Lung (tissue), 12 donors: ENCODE measurements around the gene PSRC1. TPM values are rescaled to one million over a fixed set of nuclear protein-coding genes. Genes with fewer than 3 reads are reported as not detected.

Experiments
- ATAC-seq: fragments of 200-7000 bp; cut with Tn5 transposase; one replicate; pipeline ENCODE4 v1.9.1; 2020; ENCODE audit warnings: moderate number of reproducible peaks; ENCODE audit not compliant: insufficient read depth, low FRiP score
- DNase-seq, 3 donors: peaks; one replicate each; pipeline ENCODE4 v3.0.0-alpha.2; 2013 to 2017
- H3K27ac ChIP-seq, 2 donors: one replicate each; pipeline ENCODE4 v1.5.1; 2013; ENCODE audit warnings: mild to moderate bottlenecking in 2 of 2, moderate library complexity in 2 of 2, control low read depth in 1 of 2, inconsistent platforms in 1 of 2, low read depth in 1 of 2, low read length in 1 of 2
- H3K27me3 ChIP-seq, 3 donors: one replicate each; pipeline ENCODE4 v1.5.1; 2013; ENCODE audit warnings: low read length in 2 of 3; ENCODE audit not compliant: control insufficient read depth in 3 of 3, insufficient read depth in 3 of 3
- H3K36me3 ChIP-seq, 4 donors: one replicate each; pipeline ENCODE4 v1.5.1; 2013; ENCODE audit warnings: low read length in 4 of 4, mild to moderate bottlenecking in 1 of 4, moderate library complexity in 1 of 4; ENCODE audit not compliant: control insufficient read depth in 4 of 4, insufficient read depth in 4 of 4
- H3K4me1 ChIP-seq, 5 donors: one replicate each; pipeline ENCODE4 v1.5.1; 2013; ENCODE audit warnings: low read length in 5 of 5, mild to moderate bottlenecking in 2 of 5, moderate library complexity in 1 of 5; ENCODE audit not compliant: control insufficient read depth in 5 of 5, insufficient read depth in 5 of 5
- H3K4me3 ChIP-seq: one replicate; pipeline ENCODE4 v1.5.1; 2013; ENCODE audit warnings: mild to moderate bottlenecking, control low read depth, moderate library complexity
- H3K9ac ChIP-seq, 2 donors: one replicate each; pipeline ENCODE4 v1.5.1; 2013; ENCODE audit warnings: low read length in 2 of 2, control low read depth in 1 of 2; ENCODE audit not compliant: insufficient read depth in 1 of 2
- H3K9me3 ChIP-seq, 4 donors: one replicate each; pipeline ENCODE4 v1.5.1; 2013; ENCODE audit warnings: low read length in 3 of 4, mild to moderate bottlenecking in 1 of 4, moderate library complexity in 1 of 4; ENCODE audit not compliant: control insufficient read depth in 4 of 4, insufficient read depth in 3 of 4
- WGBS, 2 donors: extraction: QIAGEN DNeasy Blood & Tissue Kit; methylation state at CpG; one replicate each; pipeline ENCODE4 v1.1.7; 2013; 5-methylcytosine and 5-hydroxymethylcytosine counted together
- polyA plus RNA-seq, 2 donors: library from polyadenylated mRNA; stranded (reverse); fragments of 200-250 nt; gene quantifications; one replicate each; pipeline ENCODE4 v1.2.1, GENCODE V29; 2013
- total RNA-seq, 2 donors: library from RNA; depleted of rRNA in 1 of 2; stranded (reverse); fragments of >200 nt in 1 of 2; gene quantifications; one replicate each; pipeline ENCODE4 v1.2.1, GENCODE V29; 2014 to 2021
- TF ChIP-seq, protein P1 (sequence below): IDR thresholded peaks from 2 replicates; pipeline ENCODE4 v1.5.1; 2012; ENCODE audit warnings: mild to moderate bottlenecking; ENCODE audit errors: control extremely low read depth, extremely low read depth
- donor health status: control.
- donor health status: control.
- donor health status: Bipolar disorder and iron deficiency.
- donor health status: healthy.
- donor health status: DM: yes; HTN: yes; CAD: no.

PSRC1 gene
- total and polyA plus RNA-seq, 4 donors, result 2.7 to 4.9 (median 4.8) TPM

DNA sequence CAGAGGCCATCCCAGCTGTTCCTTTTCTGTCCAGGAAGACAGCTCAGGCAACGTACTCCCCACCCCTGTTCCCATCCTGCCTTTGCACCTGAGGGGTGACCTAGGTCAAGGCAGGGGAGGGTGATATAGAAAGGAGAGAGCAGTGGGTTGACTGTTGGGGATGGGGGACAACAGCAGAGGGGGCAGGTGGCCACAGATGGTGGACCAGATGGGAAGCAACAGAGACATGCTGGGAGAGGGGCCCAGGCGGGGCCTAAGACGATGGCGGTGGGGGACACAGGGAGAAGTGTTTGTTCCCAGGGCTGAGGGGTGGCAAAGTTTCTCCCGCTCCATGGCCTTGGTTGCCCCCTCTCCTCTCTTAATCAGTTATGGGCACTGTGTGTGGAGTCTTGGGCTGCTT is 27.3 kb downstream of the PSRC1 start:
- H3K27ac ChIP-seq, result no peak overlapping the region
- DNase-seq (no peak), ATAC-seq (no peak)
- H3K36me3 ChIP-seq, result peaks cover 0 to 5% (median under 1%) of the 10 kb centered on the region in 4 donors
- no peaks in the 10 kb centered on the region for H3K27me3 ChIP-seq
- no peaks in the 10 kb centered on the region for H3K9me3 ChIP-seq
- WGBS, 2 donors, result 91 to 96% methylated on average over 5 of the region's 5 CpGs
- H3K4me1 ChIP-seq, result peaks cover 0 to 30% (median 11%) of the 10 kb centered on the region in 5 donors
- H3K9ac ChIP-seq, result no peak overlapping the region
- TF ChIP-seq, protein P1, sequence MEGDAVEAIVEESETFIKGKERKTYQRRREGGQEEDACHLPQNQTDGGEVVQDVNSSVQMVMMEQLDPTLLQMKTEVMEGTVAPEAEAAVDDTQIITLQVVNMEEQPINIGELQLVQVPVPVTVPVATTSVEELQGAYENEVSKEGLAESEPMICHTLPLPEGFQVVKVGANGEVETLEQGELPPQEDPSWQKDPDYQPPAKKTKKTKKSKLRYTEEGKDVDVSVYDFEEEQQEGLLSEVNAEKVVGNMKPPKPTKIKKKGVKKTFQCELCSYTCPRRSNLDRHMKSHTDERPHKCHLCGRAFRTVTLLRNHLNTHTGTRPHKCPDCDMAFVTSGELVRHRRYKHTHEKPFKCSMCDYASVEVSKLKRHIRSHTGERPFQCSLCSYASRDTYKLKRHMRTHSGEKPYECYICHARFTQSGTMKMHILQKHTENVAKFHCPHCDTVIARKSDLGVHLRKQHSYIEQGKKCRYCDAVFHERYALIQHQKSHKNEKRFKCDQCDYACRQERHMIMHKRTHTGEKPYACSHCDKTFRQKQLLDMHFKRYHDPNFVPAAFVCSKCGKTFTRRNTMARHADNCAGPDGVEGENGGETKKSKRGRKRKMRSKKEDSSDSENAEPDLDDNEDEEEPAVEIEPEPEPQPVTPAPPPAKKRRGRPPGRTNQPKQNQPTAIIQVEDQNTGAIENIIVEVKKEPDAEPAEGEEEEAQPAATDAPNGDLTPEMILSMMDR, result no peak
- no peak overlapping the region for H3K4me3 ChIP-seq

DNA sequence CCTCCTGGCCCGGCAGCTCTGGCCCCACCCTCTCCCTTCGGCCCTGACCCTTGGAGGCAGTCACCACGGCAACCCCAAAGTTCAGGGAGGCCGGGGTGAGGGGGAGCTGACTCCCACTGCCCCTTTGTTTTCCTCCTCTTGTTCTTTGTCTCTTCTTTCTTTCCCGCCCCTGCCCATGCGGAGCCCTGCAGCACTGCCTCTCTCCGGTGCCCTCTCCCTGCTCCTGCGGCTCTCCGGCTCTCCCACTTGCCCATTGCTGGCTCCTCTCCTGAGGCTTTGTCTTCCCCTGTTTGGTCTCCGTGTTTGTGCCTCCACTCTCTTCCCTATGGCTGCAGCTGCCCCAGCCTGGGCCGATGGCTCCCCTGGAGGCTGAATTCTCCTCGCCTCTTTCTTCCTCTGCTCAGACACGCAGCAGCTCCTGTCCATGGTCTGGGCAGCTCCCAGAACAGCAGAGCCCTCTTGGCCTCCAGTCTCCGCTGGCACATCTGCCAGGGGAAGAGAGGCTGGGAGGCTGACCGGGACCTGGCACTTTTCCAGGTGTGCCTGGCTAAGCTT is 27.8 kb downstream of the PSRC1 start:
- Histone ChIP-seq H3K27ac (no peak overlapping the region), H3K27me3 (no peaks in the 10 kb centered on the region), H3K36me3 (peaks cover 0 to 5% (median under 1%) of the 10 kb centered on the region in 4 donors), H3K4me3 (no peak overlapping the region), H3K9me3 (no peaks in the 10 kb centered on the region), H3K9ac (no peak overlapping the region), H3K4me1 (peaks cover 0 to 31% (median 13%) of the 10 kb centered on the region in 5 donors)
- TF ChIP-seq, protein P1, result no peak
- no peak for ATAC-seq
- no peak for DNase-seq
- 67 to 76% methylated on average over 14 to 15 of the region's 15 CpGs for WGBS, 2 donors

DNA sequence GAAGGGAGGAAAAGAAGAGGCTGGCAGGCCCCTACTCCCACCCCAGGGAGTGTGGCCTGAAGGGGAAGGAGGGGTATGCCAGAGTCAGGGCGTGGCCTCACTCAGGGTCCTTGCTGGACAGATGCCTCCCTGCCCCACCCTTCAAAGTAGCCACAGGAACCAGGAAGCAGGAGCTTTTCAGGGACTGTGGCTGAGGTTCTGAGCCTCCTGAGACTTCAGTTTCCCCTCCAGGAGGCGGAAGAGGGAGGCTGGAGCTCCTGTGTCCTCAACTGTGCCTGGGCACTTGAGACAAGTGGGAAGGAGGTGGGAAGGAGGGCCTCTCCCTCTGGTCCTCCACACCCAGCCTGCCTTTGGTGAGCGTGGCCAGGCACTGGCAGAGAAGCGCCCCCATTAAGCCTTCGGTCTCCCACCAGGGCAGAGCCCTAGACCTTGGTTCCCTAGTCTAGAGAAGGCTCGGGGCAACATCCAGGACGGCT is 28.3 kb downstream of the PSRC1 start:
- Histone ChIP-seq H3K9me3 (no peaks in the 10 kb centered on the region), H3K27me3 (no peaks in the 10 kb centered on the region), H3K4me3 (no peak overlapping the region), H3K36me3 (peaks cover 0 to 5% (median under 1%) of the 10 kb centered on the region in 4 donors), H3K9ac (no peak overlapping the region), H3K4me1 (peaks cover 0 to 34% (median 15%) of the 10 kb centered on the region in 5 donors), H3K27ac (peak overlapping the region in 1 of 2 donors; percentile 15)
- WGBS, 2 donors, result 71 to 80% methylated on average over 6 to 7 of the region's 7 CpGs
- TF ChIP-seq, protein P1, result no peak
- no peak for ATAC-seq
- DNase-seq, result no peak
